HepG2 (cell line): ENCODE data around the gene SMAD2. TPM values are rescaled to one million over a fixed set of nuclear protein-coding genes. Genes with fewer than 3 reads are reported as not detected.

Experiments
- ATAC-seq: fragments of 200-7000 bp; cut with Tn5 transposase; 3 replicates; pipeline ENCODE4 v1.9.1; 2020; ENCODE audit warnings: mild to moderate bottlenecking, moderate library complexity
- BruUV-seq: library from RNA; stranded (reverse); fragments of 400-500 nt; replicated peaks from 2 replicates; lab custom pipeline; 2021; lab: Mats Ljungman, UMichigan
- CTCF ChIA-PET: fragments of 300-600 bp; formaldehyde crosslinking; extraction: SDS; loops from one replicate; lab custom pipeline; 2021; ENCODE audit warnings: low total read pairs, inconsistent platforms, low intra/inter-chr PET ratio; lab: Yijun Ruan, JAX
- POLR2A ChIA-PET: fragments of 350-600 bp; sonication (Branson Sonifier 250); formaldehyde crosslinking; loops from one replicate; lab custom pipeline; 2020; ENCODE audit warnings: antibody characterized with exemption, inconsistent platforms; lab: Yijun Ruan, JAX
- DNase-seq: peaks from one replicate; pipeline ENCODE4 v3.0.0-alpha.2; 2015; ENCODE audit warnings: low spot score
- FAIRE-seq: peaks from 3 replicates; lab custom pipeline; 2011; peaks lifted over from hg19 to GRCh38; lab: Jason Lieb, UNC
- H2AFZ ChIP-seq: one replicate; pipeline ENCODE4 v1.6.1; 2011; ENCODE audit warnings: low read length, inconsistent platforms
- H3K27ac ChIP-seq: fragments of 300-600 bp; 3 replicates; pipeline ENCODE4 v1.8.0; 2011; ENCODE audit warnings: mixed run types, mild to moderate bottlenecking, mixed read lengths, low read length, inconsistent platforms; ENCODE audit not compliant: insufficient read depth; ENCODE audit errors: extremely low read length
- H3K27me3 ChIP-seq, 2 experiments: fragments of 200-600 bp in 1 of 2; 2 replicates in 1 of 2; 3 replicates in 1 of 2; pipeline versions ENCODE4 v1.6.0 to v1.8.0; 2011; ENCODE audit warnings: low read length in 2 of 2, mild to moderate bottlenecking in 2 of 2, moderate library complexity in 2 of 2, inconsistent platforms in 1 of 2; ENCODE audit not compliant: insufficient read depth in 2 of 2, control insufficient read depth in 1 of 2
- H3K36me3 ChIP-seq, 2 experiments: fragments of 200-600 bp in 1 of 2; replicated peaks in 1 of 2; 2 replicates in 1 of 2; 3 replicates in 1 of 2; pipeline versions ENCODE4 v1.5.1 to v1.8.0; 2011; ENCODE audit warnings: low read length in 2 of 2, inconsistent platforms in 1 of 2; ENCODE audit not compliant: insufficient read depth in 2 of 2, control insufficient read depth in 1 of 2
- H3K4me1 ChIP-seq: 2 replicates; pipeline ENCODE4 v1.5.1; 2012; ENCODE audit warnings: low read length, inconsistent platforms; ENCODE audit not compliant: insufficient read depth
- H3K4me2 ChIP-seq: 2 replicates; pipeline ENCODE4 v1.6.0; 2011; ENCODE audit warnings: low read depth, low read length, inconsistent platforms
- H3K4me3 ChIP-seq, 3 experiments: fragments of 200-600 bp in 1 of 3; sonication (generic), shearing (Covaris generic) in 1 of 3; replicated peaks in 1 of 3; 2 replicates each; pipeline ENCODE4 v1.5.1; 2011 to 2016; ENCODE audit warnings: low read length in 3 of 3, inconsistent platforms in 2 of 3, low read depth in 2 of 3, mild to moderate bottlenecking in 2 of 3, control low read depth in 1 of 3, mixed read lengths in 1 of 3; ENCODE audit not compliant: insufficient read depth in 1 of 3
- H3K79me2 ChIP-seq: one replicate; pipeline ENCODE4 v1.6.1; 2011; ENCODE audit warnings: low read length, inconsistent platforms; ENCODE audit not compliant: insufficient read depth
- H3K9ac ChIP-seq: 2 replicates; pipeline ENCODE4 v1.6.0; 2011; ENCODE audit warnings: mild to moderate bottlenecking, low read depth, low read length, inconsistent platforms; ENCODE audit not compliant: insufficient read depth
- H3K9me3 ChIP-seq: 2 replicates; pipeline ENCODE4 v1.5.1; 2012; ENCODE audit warnings: mild to moderate bottlenecking, low read length
- H4K20me1 ChIP-seq: 2 replicates; pipeline ENCODE4 v1.6.0; 2011; ENCODE audit warnings: inconsistent platforms, mild to moderate bottlenecking, low read length, moderate library complexity; ENCODE audit not compliant: insufficient read depth
- ARID3A ChIP-seq: IDR thresholded peaks from 2 replicates; pipeline ENCODE4 v1.6.1; 2012; ENCODE audit warnings: low read depth, low read length, improper control_type of control experiment
- ATF1 ChIP-seq: IDR thresholded peaks from 2 replicates; pipeline ENCODE4 v1.6.1; 2016; ENCODE audit warnings: mild to moderate bottlenecking, control low read depth
- BCL3 ChIP-seq: sonication (generic); formaldehyde crosslinking; IDR thresholded peaks from 2 replicates; pipeline ENCODE4 v1.5.1; 2020; ENCODE audit warnings: mild to moderate bottlenecking, missing genetic modification reagents, moderate library complexity
- DPF2 ChIP-seq: sonication (generic); formaldehyde crosslinking; IDR thresholded peaks from 2 replicates; pipeline ENCODE4 v1.4.0; 2020; ENCODE audit warnings: mild to moderate bottlenecking, low read depth, missing genetic modification reagents, borderline replicate concordance
- KAT2B ChIP-seq: fragments of 150-350 bp; IDR thresholded peaks from 2 replicates; pipeline ENCODE4 v1.6.1; 2014; ENCODE audit warnings: low read depth, low read length, borderline replicate concordance
- KMT2A ChIP-seq: sonication (generic); formaldehyde crosslinking; IDR thresholded peaks from 2 replicates; pipeline ENCODE4 v1.4.0; 2020; ENCODE audit warnings: missing genetic modification reagents
- RAD21 ChIP-seq: fragments of 450-650 bp; formaldehyde crosslinking; IDR thresholded peaks from 2 replicates; pipeline ENCODE4 v1.5.0; 2020; ENCODE audit warnings: mild to moderate bottlenecking
- SMYD3 ChIP-seq: sonication (generic); formaldehyde crosslinking; IDR thresholded peaks from 2 replicates; pipeline ENCODE4 v1.8.1; 2023; ENCODE audit warnings: mild to moderate bottlenecking, missing genetic modification reagents
- ZFP1 ChIP-seq: IDR thresholded peaks from 2 replicates; pipeline ENCODE4 v1.6.1; 2016
- ZMAT5 ChIP-seq: sonication (generic); formaldehyde crosslinking; IDR thresholded peaks from 2 replicates; pipeline ENCODE4 v1.5.0; 2020; ENCODE audit warnings: mild to moderate bottlenecking, low read depth, missing genetic modification reagents, borderline replicate concordance
- ZNF362 ChIP-seq: sonication (generic); formaldehyde crosslinking; IDR thresholded peaks from 2 replicates; pipeline ENCODE4 v1.4.0; 2020; ENCODE audit warnings: missing genetic modification reagents, mild to moderate bottlenecking, borderline replicate concordance
- ZNF441 ChIP-seq: sonication (generic); formaldehyde crosslinking; IDR thresholded peaks from 2 replicates; pipeline ENCODE4 v1.7.0; 2021; ENCODE audit warnings: missing genetic modification reagents, borderline replicate concordance
- ZNF574 ChIP-seq: sonication (generic); formaldehyde crosslinking; IDR thresholded peaks from 2 replicates; pipeline ENCODE4 v1.4.0; 2020; ENCODE audit warnings: missing genetic modification reagents
- ZNF589 ChIP-seq: sonication (generic); formaldehyde crosslinking; conservative IDR thresholded peaks from 2 replicates; pipeline ENCODE4 v1.8.0; 2022; ENCODE audit warnings: mild to moderate bottlenecking, moderate library complexity, missing genetic modification reagents
- ZNF605 ChIP-seq: sonication (generic); formaldehyde crosslinking; IDR thresholded peaks from 2 replicates; pipeline ENCODE4 v1.8.0; 2022; ENCODE audit warnings: mild to moderate bottlenecking, missing genetic modification reagents
- WGBS: methylation state at CpG from one replicate; pipeline ENCODE4 v1.1.6; 2017; ENCODE audit warnings: low lambda C conversion rate; 5-methylcytosine and 5-hydroxymethylcytosine counted together
- in situ Hi-C: cut with HindIII; loops from 2 replicates; pipeline ENCODE4 v1.10.0; 2017; ENCODE audit warnings: low pct_unique_long_range_greater_than_20kb; ENCODE audit not compliant: extremely low pct_ligation_motif_present
- intact Hi-C: fragments of 100-400 bp; cut with micrococcal nuclease; formaldehyde crosslinking; loops from one replicate; pipeline ENCODE4 v1.10.0; 2022; ENCODE audit not compliant: unreplicated experiment
- polyA plus RNA-seq, 8 experiments: library from polyadenylated mRNA; depleted of rRNA in 3 of 8; stranded (reverse) in 7 of 8; unstranded in 1 of 8; fragments of >200 nt; fragmentation: Illumina TruSeq in 4 of 8; extraction: Trizol in 4 of 8; gene quantifications; 2 replicates each; pipeline versions ENCODE4 v1.2.1 to v1.2.3, GENCODE V29; 2011 to 2016; ENCODE audit warnings: low read depth in 4 of 8, missing spikeins in 1 of 8, mixed read lengths in 1 of 8; ENCODE audit not compliant: insufficient read depth in 1 of 8
- total RNA-seq, 5 experiments: library from RNA; depleted of rRNA; stranded (reverse); fragments of >200 nt; fragmentation: Illumina TruSeq; extraction: Trizol; gene quantifications; 2 replicates each; pipeline ENCODE4 v1.2.3, GENCODE V29; 2016; ENCODE audit warnings: low read depth in 1 of 5

Gene SMAD2
- total and polyA plus RNA-seq, 2 of the 13 experiments (the other 11 are each of a cell fraction or from before 2014, with no cell fraction given), result 40.2 to 96.2 TPM

- ChIA-PET POLR2A (no interaction called here), CTCF (no interaction called here)
- ATAC-seq (no peak), DNase-seq (no peak), FAIRE-seq (no peak)
- Histone ChIP-seq H3K79me2 (peaks cover 13% of the 10 kb centered on the region), H3K9me3 (no peaks in the 10 kb centered on the region), H2AFZ (no peak overlapping the region), H3K4me2 (no peak overlapping the region), H4K20me1 (no peaks in the 10 kb centered on the region), H3K27ac (no peak overlapping the region), H3K9ac (no peak overlapping the region), H3K4me3 (no peak overlapping the region), H3K36me3 (peaks cover 5 to 14% of the 10 kb centered on the region in 2 experiments; a peak in 2 of 5 replicates), H3K27me3 (no peaks in the 10 kb centered on the region), H3K4me1 (peaks cover 20% of the 10 kb centered on the region)
- in situ Hi-C loops, result no loop called here
- 47% methylated on average over 2 of the region's 3 CpGs for WGBS
- BruUV-seq, result TSS peak; percentile 13
- TF ChIP-seq ZNF362 (CRISPR knock-in tag) (no peak), DPF2 (CRISPR knock-in tag) (no peak), ZNF574 (CRISPR knock-in tag) (no peak), BCL3 (CRISPR knock-in tag) (no peak), SMYD3 (CRISPR knock-in tag) (no peak), KAT2B (no peak), RAD21 (CRISPR knock-in tag) (no peak), ZNF441 (CRISPR knock-in tag) (no peak), ZNF589 (CRISPR knock-in tag) (no peak), ZMAT5 (CRISPR knock-in tag) (no peak), ARID3A (no peak), ZFP1 (CRISPR knock-in tag) (no peak), KMT2A (CRISPR knock-in tag) (no peak), ZNF605 (CRISPR knock-in tag) (no peak), ATF1 (no peak)
- intact Hi-C loops, result no loop called here
These were observed 49.4 kb downstream of the SMAD2 start for GRCh38 chr18:47881042-47881441.
